Lower leg skin (tissue), 3 donors: ENCODE results near the gene FLNB.

Experiments used
- POLR2A ChIP-seq, 2 donors: fragments of 450-650 bp; IDR thresholded peaks; one replicate each; pipeline ENCODE4 v1.6.1; 2016 to 2017; ENCODE audit warnings: antibody characterized with exemption in 2 of 2, mild to moderate bottlenecking in 1 of 2, moderate library complexity in 1 of 2
- TF ChIP-seq, protein P1 (sequence below), 3 donors: fragments of 450-650 bp; IDR thresholded peaks; one replicate each; pipeline ENCODE4 v1.5.1; 2016; ENCODE audit warnings: antibody characterized with exemption in 3 of 3, mild to moderate bottlenecking in 3 of 3, moderate library complexity in 2 of 3

DNA sequence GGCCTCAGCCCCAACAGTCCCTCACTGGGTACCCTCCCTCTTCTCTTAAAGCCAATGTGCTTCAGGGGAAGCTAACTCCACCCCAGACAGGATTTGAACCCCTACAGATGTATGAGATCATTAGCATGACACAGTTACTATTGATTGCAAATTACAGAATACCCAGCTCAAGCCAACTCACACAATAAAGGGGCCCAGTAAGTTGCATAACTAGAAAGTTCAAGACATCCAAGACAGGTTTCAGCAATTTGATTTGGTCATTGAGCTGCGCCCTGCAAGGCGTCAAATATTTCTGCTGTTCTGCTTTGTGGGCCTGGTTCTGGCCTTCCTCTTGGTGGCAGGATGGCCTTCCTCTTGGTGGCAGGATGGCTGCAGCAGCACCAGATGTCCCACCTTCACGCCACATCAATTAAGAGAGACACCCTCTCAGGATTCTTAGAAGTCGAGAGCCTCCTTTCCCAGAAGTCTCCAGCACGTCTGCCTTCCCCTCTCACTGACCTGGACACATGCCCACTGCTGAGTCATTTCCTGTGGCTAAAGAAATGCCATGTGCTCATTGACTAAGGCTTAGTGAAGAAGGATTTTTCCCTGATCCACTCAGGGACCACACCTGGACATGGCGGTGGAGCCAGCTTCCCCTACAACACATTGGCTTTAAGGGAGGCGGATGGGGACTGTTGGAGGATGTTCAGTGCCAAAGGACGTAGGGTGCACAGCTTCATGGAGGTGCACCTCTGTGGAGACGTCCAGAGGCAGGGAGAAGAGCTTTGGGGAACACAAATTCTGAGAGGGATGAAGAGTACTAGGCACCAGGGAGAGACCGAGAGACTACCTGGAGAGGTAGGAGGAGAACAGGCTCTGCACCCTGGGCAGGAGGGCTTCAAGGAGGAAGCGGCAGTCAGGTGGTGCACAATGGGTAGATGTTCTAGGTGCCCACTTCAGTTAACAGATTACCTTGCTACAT lies 153.5 kb downstream of the FLNB start:
- TF ChIP-seq POLR2A (IDR thresholded peaks at IDR 0.05), result no peak
- TF ChIP-seq, protein P1, sequence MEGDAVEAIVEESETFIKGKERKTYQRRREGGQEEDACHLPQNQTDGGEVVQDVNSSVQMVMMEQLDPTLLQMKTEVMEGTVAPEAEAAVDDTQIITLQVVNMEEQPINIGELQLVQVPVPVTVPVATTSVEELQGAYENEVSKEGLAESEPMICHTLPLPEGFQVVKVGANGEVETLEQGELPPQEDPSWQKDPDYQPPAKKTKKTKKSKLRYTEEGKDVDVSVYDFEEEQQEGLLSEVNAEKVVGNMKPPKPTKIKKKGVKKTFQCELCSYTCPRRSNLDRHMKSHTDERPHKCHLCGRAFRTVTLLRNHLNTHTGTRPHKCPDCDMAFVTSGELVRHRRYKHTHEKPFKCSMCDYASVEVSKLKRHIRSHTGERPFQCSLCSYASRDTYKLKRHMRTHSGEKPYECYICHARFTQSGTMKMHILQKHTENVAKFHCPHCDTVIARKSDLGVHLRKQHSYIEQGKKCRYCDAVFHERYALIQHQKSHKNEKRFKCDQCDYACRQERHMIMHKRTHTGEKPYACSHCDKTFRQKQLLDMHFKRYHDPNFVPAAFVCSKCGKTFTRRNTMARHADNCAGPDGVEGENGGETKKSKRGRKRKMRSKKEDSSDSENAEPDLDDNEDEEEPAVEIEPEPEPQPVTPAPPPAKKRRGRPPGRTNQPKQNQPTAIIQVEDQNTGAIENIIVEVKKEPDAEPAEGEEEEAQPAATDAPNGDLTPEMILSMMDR (IDR thresholded peaks at IDR 0.05), result no peak
